T-cell (primary cell): ENCODE measurements around the gene CPNE5. TPM values are rescaled to one million over a fixed set of nuclear protein-coding genes. Genes with fewer than 3 reads are reported as not detected.

Source experiments
- ATAC-seq, 4 experiments: fragments of 200-7000 bp in 3 of 4; fragments of 150-1000 bp in 1 of 4; cut with Tn5 transposase; replicated peaks in 1 of 4; 1 replicate in 3 of 4; 2 replicates in 1 of 4; pipeline ENCODE4 v1.10.0; 2021; ENCODE audit warnings: moderate library complexity in 3 of 4, mild to moderate bottlenecking in 2 of 4, moderate number of reproducible peaks in 1 of 4
- CTCF ChIA-PET, 2 donors: fragments of 300-600 bp; sonication (Branson Sonifier 250); formaldehyde crosslinking; loops; one replicate each; lab custom pipeline; 2022; ENCODE audit warnings: antibody characterized with exemption in 2 of 2; lab: Charles Lee
- POLR2A ChIA-PET, 2 donors: fragments of 300-600 bp; sonication (Branson Sonifier 250); formaldehyde crosslinking; loops; one replicate each; lab custom pipeline; 2022; ENCODE audit warnings: antibody characterized with exemption in 2 of 2; lab: Charles Lee
- DNase-seq, 35 experiments: peaks; one replicate each; pipeline versions ENCODE4 v3.0.0 to v3.0.0-alpha.2; 2013 to 2023
- H3K27ac ChIP-seq: one replicate; pipeline ENCODE4 v1.5.1; 2013; ENCODE audit warnings: low read length
- H3K27me3 ChIP-seq, 2 experiments: replicated peaks in 1 of 2; 1 replicate in 1 of 2; 2 replicates in 1 of 2; pipeline versions ENCODE4 v1.6.1 to v1.7.0; 2013; ENCODE audit warnings: low read length in 1 of 2, mixed read lengths in 1 of 2; ENCODE audit not compliant: control insufficient read depth in 2 of 2, insufficient read depth in 2 of 2; ENCODE audit errors: extremely low read depth in 1 of 2
- H3K36me3 ChIP-seq, 2 donors: 1 replicate in 1 of 2; 2 replicates in 1 of 2; pipeline versions ENCODE4 v1.6.1 to v1.7.0; 2013; ENCODE audit warnings: low read length in 1 of 2; ENCODE audit not compliant: control insufficient read depth in 2 of 2, insufficient read depth in 1 of 2; ENCODE audit errors: extremely low read depth in 1 of 2
- H3K4me1 ChIP-seq, 2 experiments: 1 replicate in 1 of 2; 2 replicates in 1 of 2; pipeline versions ENCODE4 v1.6.1 to v1.7.0; 2013; ENCODE audit warnings: low read length in 2 of 2, mixed read lengths in 1 of 2; ENCODE audit not compliant: insufficient read depth in 2 of 2, control insufficient read depth in 1 of 2; ENCODE audit errors: extremely low read depth in 1 of 2
- H3K4me3 ChIP-seq, 2 donors: 1 replicate in 1 of 2; 2 replicates in 1 of 2; pipeline versions ENCODE4 v1.5.1 to v1.7.0; 2013; ENCODE audit warnings: mild to moderate bottlenecking in 2 of 2, low read length in 1 of 2, moderate library complexity in 1 of 2; ENCODE audit not compliant: control insufficient read depth in 1 of 2; ENCODE audit errors: extremely low read depth in 1 of 2
- H3K9me3 ChIP-seq: 2 replicates; pipeline ENCODE4 v1.7.0; 2013
- H3K27ac Mint-ChIP-seq, 2 donors: one replicate each; pipeline ENCODE4 v1.8.0; 2020 to 2021; ENCODE audit warnings: mild to moderate bottlenecking in 2 of 2, mixed read lengths in 2 of 2
- H3K27me3 Mint-ChIP-seq, 2 donors: one replicate each; pipeline ENCODE4 v1.8.0; 2021 to 2022; ENCODE audit warnings: mixed read lengths in 2 of 2
- H3K36me3 Mint-ChIP-seq: one replicate; pipeline ENCODE4 v1.8.0; 2021; ENCODE audit warnings: mixed read lengths
- H3K4me1 Mint-ChIP-seq, 3 donors: one replicate each; pipeline ENCODE4 v1.8.0; 2020 to 2022; ENCODE audit warnings: mixed read lengths in 3 of 3, mild to moderate bottlenecking in 1 of 3
- H3K4me3 Mint-ChIP-seq, 3 donors: one replicate each; pipeline ENCODE4 v1.8.0; 2020 to 2022; ENCODE audit warnings: mild to moderate bottlenecking in 3 of 3, mixed read lengths in 3 of 3, moderate library complexity in 3 of 3
- H3K9me3 Mint-ChIP-seq, 3 donors: one replicate each; pipeline ENCODE4 v1.8.0; 2020 to 2022; ENCODE audit warnings: mixed read lengths in 3 of 3
- WGBS: methylation state at CpG from one replicate; pipeline ENCODE4 v1.1.5; 2013; ENCODE audit warnings: missing lambda C conversion rate; ENCODE audit not compliant: insufficient coverage; 5-methylcytosine and 5-hydroxymethylcytosine counted together
- total RNA-seq, 35 experiments: library from RNA in 6 of 35; stranded (reverse) in 6 of 35; fragments of 120-200 nt in 1 of 35; gene quantifications; one replicate each; pipeline versions ENCODE4 v1.2.1 to v1.2.4 and lab custom pipeline; 2013 to 2026

The CPNE5 gene
- total RNA-seq, 5 donors from 2014 or later (not counting 1 experiment from before 2014, with no cell fraction given), result 0.73 to 1.8 (median 1.1) TPM

DNA sequence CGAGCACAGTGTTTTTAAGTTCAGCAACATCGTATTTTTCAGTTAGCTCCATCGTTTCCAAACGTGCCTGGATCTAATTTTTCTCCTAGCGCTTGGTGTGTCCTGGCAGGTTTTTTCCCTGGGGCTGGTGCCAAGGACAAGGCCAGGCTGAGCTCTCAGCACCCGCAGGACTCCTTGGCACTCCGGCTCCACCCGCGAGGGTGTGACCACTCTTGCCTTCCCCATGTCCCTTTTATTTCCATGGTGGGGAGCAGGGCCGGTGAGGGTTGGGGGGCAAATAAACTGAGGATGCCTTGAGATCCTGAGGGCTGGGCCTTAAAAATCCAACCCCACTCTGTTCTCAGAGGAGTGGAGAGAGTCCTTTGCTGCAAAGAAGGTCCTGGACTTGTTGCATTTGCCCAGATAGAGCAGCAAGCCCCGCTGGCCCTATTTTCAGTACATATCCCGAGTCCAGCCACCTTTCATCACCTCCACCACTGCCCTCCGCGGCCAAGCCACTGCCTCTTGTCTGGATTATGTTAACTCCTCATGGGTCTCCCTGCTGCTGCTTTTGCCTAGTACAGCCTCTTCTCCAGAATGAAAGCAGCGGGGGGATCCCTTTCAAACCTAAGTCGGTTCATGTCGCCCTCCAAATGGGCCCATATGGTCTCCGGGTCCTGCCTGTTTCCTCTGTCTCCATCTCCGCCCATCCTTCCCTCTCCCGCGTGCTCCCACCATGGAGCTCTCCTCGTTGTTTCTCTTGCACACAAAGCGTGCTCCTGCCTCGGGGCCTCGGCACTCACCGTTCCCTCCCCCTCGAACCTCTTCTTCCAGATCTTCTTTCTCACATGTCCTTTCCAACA is 146.2 kb downstream of the CPNE5 start:
- H3K27me3 Mint-ChIP-seq, result no peaks in the 10 kb centered on the region
- no peaks in the 10 kb centered on the region for H3K36me3 ChIP-seq
- WGBS, result 95% methylated on average over 22 of the region's 27 CpGs
- no peak for DNase-seq
- no peaks in the 10 kb centered on the region for H3K9me3 ChIP-seq
- peak overlapping the region in 1 of 2 donors; percentile 80 for H3K27ac Mint-ChIP-seq
- ChIA-PET CTCF (interaction anchor here in 1 of 2 donors (1.2 kb wide), 2 partner anchors 31 to 78 kb away, joined by 3 read pairs; no protein-coding TSS in a partner anchor), POLR2A (no interaction called here)
- H3K4me1 Mint-ChIP-seq, result peaks cover 7 to 36% (median 19%) of the 10 kb centered on the region in 3 donors
- peak overlapping the region; percentile 34 for H3K27ac ChIP-seq
- H3K4me3 ChIP-seq, result no peak overlapping the region
- no peaks in the 10 kb centered on the region for H3K36me3 Mint-ChIP-seq
- H3K27me3 ChIP-seq, result no peaks in the 10 kb centered on the region
- no peaks in the 10 kb centered on the region for H3K9me3 Mint-ChIP-seq
- ATAC-seq, result no peak
- no peak overlapping the region for H3K4me3 Mint-ChIP-seq
- H3K4me1 ChIP-seq, result peaks cover 4 to 19% of the 10 kb centered on the region in 2 experiments

- WGBS, result 6% methylated on average over 3 of the region's 3 CpGs
- Histone ChIP-seq H3K9me3 (no peaks in the 10 kb centered on the region), H3K27me3 (no peaks in the 10 kb centered on the region), H3K4me3 (no peak overlapping the region), H3K4me1 (peaks cover 4 to 19% of the 10 kb centered on the region in 2 experiments), H3K27ac (peak overlapping the region; percentile 49), H3K36me3 (no peaks in the 10 kb centered on the region)
- DNase-seq, result peak in 10 of 35 experiments; percentile 12 to 54 (median 19)
- Mint-ChIP-seq H3K27ac (peak overlapping the region; percentile 54 to 80), H3K4me3 (no peak overlapping the region), H3K36me3 (no peaks in the 10 kb centered on the region), H3K9me3 (no peaks in the 10 kb centered on the region), H3K4me1 (peaks cover 7 to 36% (median 19%) of the 10 kb centered on the region in 3 donors), H3K27me3 (no peaks in the 10 kb centered on the region)
- ChIA-PET CTCF (interaction anchor here (0.5 to 1.2 kb wide), 4 partner anchors 30 to 95 kb away, joined by 3 to 5 read pairs (median 3); no protein-coding TSS in a partner anchor), POLR2A (no interaction called here)
- ATAC-seq, result peak; percentile 60 to 86 (median 80)
Observed at GRCh38 chr6:36692220-36692619, 147.0 kb downstream of the CPNE5 start.

GRCh38 chr6:36691612-36692011 is 147.6 kb downstream of the CPNE5 start:
- Mint-ChIP-seq H3K27me3 (no peaks in the 10 kb centered on the region), H3K4me1 (peaks cover 7 to 32% (median 19%) of the 10 kb centered on the region in 3 donors), H3K27ac (peak overlapping the region in 1 of 2 donors; percentile 68), H3K4me3 (no peak overlapping the region), H3K36me3 (peaks cover 6% of the 10 kb centered on the region), H3K9me3 (no peaks in the 10 kb centered on the region)
- Histone ChIP-seq H3K36me3 (no peaks in the 10 kb centered on the region), H3K27ac (peak overlapping the region; percentile 49), H3K27me3 (no peaks in the 10 kb centered on the region), H3K4me1 (peaks cover 4 to 19% of the 10 kb centered on the region in 2 experiments), H3K4me3 (no peak overlapping the region), H3K9me3 (no peaks in the 10 kb centered on the region)
- DNase-seq (no peak), ATAC-seq (no peak)
- CTCF ChIA-PET, result interaction anchor here in 1 of 2 donors (0.5 kb wide), 1 partner anchor 93 kb away, joined by 3 read pairs; no protein-coding TSS in a partner anchor
- POLR2A ChIA-PET, result no interaction called here
- 100% methylated on average over 2 of the region's 2 CpGs for WGBS

GRCh38 chr6:36691011-36691410 is 148.2 kb downstream of the CPNE5 start:
- Histone ChIP-seq H3K4me3 (no peak overlapping the region), H3K9me3 (no peaks in the 10 kb centered on the region), H3K36me3 (no peaks in the 10 kb centered on the region), H3K4me1 (peaks cover 4 to 24% of the 10 kb centered on the region in 2 experiments), H3K27ac (peak overlapping the region; percentile 49), H3K27me3 (peaks cover 0 to 6% of the 10 kb centered on the region in 2 experiments)
- WGBS, result 80% methylated on average over 1 of the region's 4 CpGs
- Mint-ChIP-seq H3K36me3 (peaks cover 8% of the 10 kb centered on the region), H3K4me3 (no peak overlapping the region), H3K9me3 (no peaks in the 10 kb centered on the region), H3K4me1 (peaks cover 7 to 32% (median 19%) of the 10 kb centered on the region in 3 donors), H3K27me3 (no peaks in the 10 kb centered on the region), H3K27ac (peak overlapping the region in 1 of 2 donors; percentile 68)
- CTCF ChIA-PET, result no interaction called here
- POLR2A ChIA-PET, result interaction anchor here (0.5 to 0.7 kb wide), 2 partner anchors 31 to 145 kb away, joined by 3 to 4 read pairs; no protein-coding TSS in a partner anchor
- ATAC-seq (peak in 1 of 4 experiments; percentile 29), DNase-seq (no peak)

Other genes starting within 250 kb of the CPNE5 start
- 100 to 1,000 TPM; 322 to 546 (median 332) TPM for gene SRSF3, start 245.1 kb downstream of the CPNE5 start, total RNA-seq
- 10 to 100 TPM in 4 of 5 donors, 1 to 10 TPM in 1; 9.6 to 88.9 (median 11.8) TPM for gene CDKN1A, start 160.7 kb downstream of the CPNE5 start, total RNA-seq
- under 1 TPM in 4 of 5 donors, not detected in 1; 0.06 to 0.35 (median 0.09) TPM for gene RAB44, start 141.6 kb downstream of the CPNE5 start, total RNA-seq
- 10 to 100 TPM in 3 of 5 donors, 1 to 10 TPM in 2; 5.0 to 14.4 (median 10.6) TPM for gene PPIL1, start 35.4 kb upstream of the CPNE5 start, total RNA-seq
- 10 to 100 TPM; 32.6 to 57.9 (median 46.1) TPM for gene C6orf89, start 46.5 kb upstream of the CPNE5 start, total RNA-seq
- 10 to 100 TPM in 1 of 5 donors, 1 to 10 TPM in 4; 3.5 to 27.6 (median 7.8) TPM for gene PI16, start 115.3 kb upstream of the CPNE5 start, total RNA-seq
- 100 to 1,000 TPM; 146 to 185 (median 160) TPM for gene MTCH1, start 146.8 kb upstream of the CPNE5 start, total RNA-seq
- gene FGD2, start 166.2 kb upstream of the CPNE5 start, total RNA-seq, result 10 to 100 TPM in 1 of 5 donors, 1 to 10 TPM in 4; 2.8 to 11.1 (median 3.3) TPM